Activated CD8-positive, alpha-beta T cell treated with anti-CD3 and anti-CD28 coated beads for 36 hours (primary cell): ENCODE results near the gene EML1. TPM values are rescaled to one million over a fixed set of nuclear protein-coding genes. Genes with fewer than 3 reads are reported as not detected.

Source experiments
- ATAC-seq: fragments of 200-7000 bp; cut with Tn5 transposase; one replicate; pipeline ENCODE4 v1.10.0; 2021; ENCODE audit warnings: mild to moderate bottlenecking, moderate library complexity
- CTCF ChIA-PET: fragments of 350-600 bp; sonication (Branson Sonifier 250); formaldehyde crosslinking; loops from one replicate; lab custom pipeline; 2021; ENCODE audit warnings: antibody characterized with exemption; lab: Charles Lee
- POLR2A ChIA-PET: fragments of 350-600 bp; sonication (Branson Sonifier 250); formaldehyde crosslinking; loops from one replicate; lab custom pipeline; 2021; ENCODE audit warnings: antibody characterized with exemption; lab: Charles Lee
- DNase-seq: peaks from one replicate; pipeline ENCODE4 v3.0.0-alpha.2; 2020
- H3K27ac Mint-ChIP-seq: one replicate; pipeline ENCODE4 v1.8.0; 2021; ENCODE audit warnings: mild to moderate bottlenecking, mixed read lengths
- H3K27me3 Mint-ChIP-seq: one replicate; pipeline ENCODE4 v1.8.0; 2021; ENCODE audit warnings: mixed read lengths
- H3K36me3 Mint-ChIP-seq: one replicate; pipeline ENCODE4 v1.8.0; 2021; ENCODE audit warnings: low read depth, mixed read lengths
- H3K4me1 Mint-ChIP-seq: one replicate; pipeline ENCODE4 v1.8.0; 2021; ENCODE audit warnings: low read depth, mixed read lengths
- H3K4me3 Mint-ChIP-seq: one replicate; pipeline ENCODE4 v1.8.0; 2021; ENCODE audit warnings: mild to moderate bottlenecking, moderate library complexity, mixed read lengths
- H3K9me3 Mint-ChIP-seq: one replicate; pipeline ENCODE4 v1.8.0; 2021; ENCODE audit warnings: mixed read lengths
- CTCF ChIP-seq: fragments of 200-600 bp; IDR thresholded peaks from one replicate; pipeline ENCODE4 v1.8.0; 2022; ENCODE audit warnings: antibody characterized with exemption, mild to moderate bottlenecking
- intact Hi-C: fragments of 100-400 bp; cut with micrococcal nuclease; formaldehyde crosslinking; loops from one replicate; pipeline ENCODE4 v1.10.0; 2022
- total RNA-seq, 2 experiments: library from RNA; stranded (reverse); gene quantifications; one replicate each; pipeline ENCODE4 v1.2.3, GENCODE V29; 2021

Gene EML1
- total RNA-seq, 2 experiments from 2014 or later = 0.56 to 0.70 TPM

- TF ChIP-seq CTCF = no peak
Observed at GRCh38 chr14:99929601-99930000, 136.4 kb downstream of the EML1 start.

GRCh38 chr14:99930420-99931274 is 137.4 kb downstream of the EML1 start:
- peak; percentile 63 for DNase-seq
- no peak overlapping the region for H3K27ac Mint-ChIP-seq
- H3K4me1 Mint-ChIP-seq = no peaks in the 10 kb centered on the region

More at GRCh38 chr14:99929601-99930000, 136.4 kb downstream of the EML1 start:
- H3K9me3 Mint-ChIP-seq = peaks cover 4% of the 10 kb centered on the region
- H3K27ac Mint-ChIP-seq = no peak overlapping the region
- no peaks in the 10 kb centered on the region for H3K4me1 Mint-ChIP-seq
- DNase-seq (no peak), ATAC-seq (no peak)
- POLR2A ChIA-PET = no interaction called here
- no peaks in the 10 kb centered on the region for H3K36me3 Mint-ChIP-seq
- intact Hi-C loops = no loop called here
- H3K27me3 Mint-ChIP-seq = peaks cover 6% of the 10 kb centered on the region
- no peak overlapping the region for H3K4me3 Mint-ChIP-seq
- CTCF ChIA-PET = interaction anchor here (5.4 kb wide), 1 partner anchor 16 kb away, joined by 37 read pairs; no protein-coding TSS in a partner anchor

GRCh38 chr14:99931308-99931707 is 138.1 kb downstream of the EML1 start:
- DNase-seq = no peak
- ChIA-PET CTCF (interaction anchor here (1.5 to 5.4 kb wide), 2 partner anchors 15 to 262 kb away, joined by 3 to 37 read pairs; no protein-coding TSS in a partner anchor), POLR2A (interaction anchor here (1.0 kb wide), 1 partner anchor 40 kb away, joined by 3 read pairs; no protein-coding TSS in a partner anchor)
- Mint-ChIP-seq H3K27me3 (peaks cover 1% of the 10 kb centered on the region), H3K27ac (no peak overlapping the region), H3K9me3 (peaks cover 4% of the 10 kb centered on the region), H3K36me3 (no peaks in the 10 kb centered on the region), H3K4me1 (no peaks in the 10 kb centered on the region), H3K4me3 (no peak overlapping the region)
- no peak for ATAC-seq
- TF ChIP-seq CTCF = no peak
- intact Hi-C loops = no loop called here

More at GRCh38 chr14:99930420-99931274, 137.4 kb downstream of the EML1 start:
- CTCF ChIA-PET = interaction anchor here (1.5 to 5.4 kb wide), 2 partner anchors 15 to 263 kb away, joined by 3 to 37 read pairs; no protein-coding TSS in a partner anchor
- POLR2A ChIA-PET = no interaction called here
- no peak overlapping the region for H3K4me3 Mint-ChIP-seq
- H3K27me3 Mint-ChIP-seq = peaks cover 5% of the 10 kb centered on the region
- H3K9me3 Mint-ChIP-seq = peaks cover 4% of the 10 kb centered on the region
- H3K36me3 Mint-ChIP-seq = no peaks in the 10 kb centered on the region
- ATAC-seq = peak; percentile 94
- intact Hi-C loops = no loop called here
- TF ChIP-seq CTCF = no peak

GRCh38 chr14:99936056-99936455 is 142.8 kb downstream of the EML1 start:
- Mint-ChIP-seq H3K27ac (no peak overlapping the region), H3K36me3 (no peaks in the 10 kb centered on the region), H3K4me3 (no peak overlapping the region), H3K4me1 (no peaks in the 10 kb centered on the region), H3K27me3 (no peaks in the 10 kb centered on the region), H3K9me3 (no peaks in the 10 kb centered on the region)
- intact Hi-C loops = no loop called here
- DNase-seq (no peak), ATAC-seq (no peak)
- ChIA-PET CTCF (interaction anchor here (1.1 kb wide), 1 partner anchor 11 kb away, joined by 6 read pairs; no protein-coding TSS in a partner anchor), POLR2A (no interaction called here)
- TF ChIP-seq CTCF = no peak
